Measurements from ENCODE around the gene HSPB1.
A peak's percentile ranks its signal among the peaks of the same experiment; 100 is the strongest.
"Not testable (repeated sequence)": the region's sequence is repeated elsewhere in the genome, so short reads cannot be mapped to it uniquely, and the experiment has no call there.

The HSPB1 gene

GRCh38 chr7:76308874-76309273, 6.4 kb downstream of the HSPB1 start:
- DNase-seq (ENCODE audit: low read depth in 3 of 3), result not testable (repeated sequence)

- DNase-seq (ENCODE audit: low read depth in 3 of 3), result not testable (repeated sequence)
These were observed 7.0 kb downstream of the HSPB1 start for GRCh38 chr7:76309341-76310101.

GRCh38 chr7:76310102-76310957, 7.9 kb downstream of the HSPB1 start:
- DNase-seq (ENCODE audit: low read depth in 3 of 3), result no peak

- not testable (repeated sequence) for DNase-seq (ENCODE audit: low read depth in 3 of 3)
These were observed 9.4 kb downstream of the HSPB1 start for GRCh38 chr7:76311838-76312237.

- DNase-seq (ENCODE audit: low read depth in 3 of 3), result peak; percentile 93 to 95 (median 95)
These were observed 11.7 kb downstream of the HSPB1 start for GRCh38 chr7:76314042-76314721.

- not testable (repeated sequence) for DNase-seq (ENCODE audit: low read depth in 3 of 3)
These were observed 12.3 kb downstream of the HSPB1 start for GRCh38 chr7:76314740-76315139.

GRCh38 chr7:76315364-76315763, 12.9 kb downstream of the HSPB1 start:
- no peak for DNase-seq (ENCODE audit: low read depth in 3 of 3)

- no peak for DNase-seq (ENCODE audit: low read depth in 3 of 3)
These were observed 14.7 kb downstream of the HSPB1 start for GRCh38 chr7:76316984-76317781.

- peak; percentile 89 to 96 (median 89) for DNase-seq (ENCODE audit: low read depth in 3 of 3)
These were observed 15.5 kb downstream of the HSPB1 start for GRCh38 chr7:76317782-76318487.

- DNase-seq (ENCODE audit: low read depth in 3 of 3), result peak in 2 of 3 experiments; percentile 50 to 54
These were observed 16.2 kb downstream of the HSPB1 start for GRCh38 chr7:76318488-76319353.

- no peak for DNase-seq (ENCODE audit: low read depth in 3 of 3)
These were observed 22.6 kb downstream of the HSPB1 start for GRCh38 chr7:76325092-76325491.

- no peak for DNase-seq (ENCODE audit: low read depth in 3 of 3)
These were observed 23.3 kb downstream of the HSPB1 start for GRCh38 chr7:76325811-76326210.

GRCh38 chr7:76326646-76327233, 24.3 kb downstream of the HSPB1 start:
- no peak for DNase-seq (ENCODE audit: low read depth in 3 of 3)

- no peak for DNase-seq (ENCODE audit: low read depth in 3 of 3)
These were observed 25.1 kb downstream of the HSPB1 start for GRCh38 chr7:76327610-76328009.

- no peak for DNase-seq (ENCODE audit: low read depth in 3 of 3)
These were observed 25.9 kb downstream of the HSPB1 start for GRCh38 chr7:76328389-76328788.

GRCh38 chr7:76329479-76329878, 27.0 kb downstream of the HSPB1 start:
- DNase-seq (ENCODE audit: low read depth in 3 of 3), result no peak

GRCh38 chr7:76330261-76330660, 27.8 kb downstream of the HSPB1 start:
- no peak for DNase-seq (ENCODE audit: low read depth in 3 of 3)

GRCh38 chr7:76330673-76331072, 28.2 kb downstream of the HSPB1 start:
- DNase-seq (ENCODE audit: low read depth in 3 of 3), result no peak

GRCh38 chr7:76332078-76332477, 29.6 kb downstream of the HSPB1 start:
- no peak for DNase-seq (ENCODE audit: low read depth in 3 of 3)

Measured in stimulated activated CD4-positive, alpha-beta T cell treated with anti-CD3 and anti-CD28 coated beads, TNF-alpha, amount 100 ng/mL, for 24 hours (primary cell).